BLaER1 (cell line): ENCODE measurements around the gene PIGN.
A peak's percentile ranks its signal among the peaks of the same experiment; 100 is the strongest.

Source experiments
- H3K27ac ChIP-seq: shearing (Covaris generic); formaldehyde crosslinking; 2 replicates; pipeline ENCODE4 v1.8.1; 2022
- H3K27me3 ChIP-seq: shearing (Covaris generic); formaldehyde crosslinking; 2 replicates; pipeline ENCODE4 v1.8.1; 2022
- H3K36me3 ChIP-seq: shearing (Covaris generic); formaldehyde crosslinking; 2 replicates; pipeline ENCODE4 v1.8.1; 2022
- H3K4me1 ChIP-seq: shearing (Covaris generic); formaldehyde crosslinking; 2 replicates; pipeline ENCODE4 v1.8.1; 2022
- H3K4me2 ChIP-seq: shearing (Covaris generic); formaldehyde crosslinking; 2 replicates; pipeline ENCODE4 v1.8.1; 2022
- H3K4me3 ChIP-seq: shearing (Covaris generic); formaldehyde crosslinking; 2 replicates; pipeline ENCODE4 v1.8.1; 2022
- H3K9ac ChIP-seq: shearing (Covaris generic); formaldehyde crosslinking; 2 replicates; pipeline ENCODE4 v1.8.1; 2022
- H3K9me3 ChIP-seq: shearing (Covaris generic); formaldehyde crosslinking; 2 replicates; pipeline ENCODE4 v1.8.1; 2022
- H4K20me1 ChIP-seq: shearing (Covaris generic); formaldehyde crosslinking; 2 replicates; pipeline ENCODE4 v1.8.1; 2022
- Cebpa-rat ChIP-seq: shearing (Covaris generic); IDR thresholded peaks from 2 replicates; pipeline ENCODE4 v1.8.1; 2022

Gene PIGN

DNA sequence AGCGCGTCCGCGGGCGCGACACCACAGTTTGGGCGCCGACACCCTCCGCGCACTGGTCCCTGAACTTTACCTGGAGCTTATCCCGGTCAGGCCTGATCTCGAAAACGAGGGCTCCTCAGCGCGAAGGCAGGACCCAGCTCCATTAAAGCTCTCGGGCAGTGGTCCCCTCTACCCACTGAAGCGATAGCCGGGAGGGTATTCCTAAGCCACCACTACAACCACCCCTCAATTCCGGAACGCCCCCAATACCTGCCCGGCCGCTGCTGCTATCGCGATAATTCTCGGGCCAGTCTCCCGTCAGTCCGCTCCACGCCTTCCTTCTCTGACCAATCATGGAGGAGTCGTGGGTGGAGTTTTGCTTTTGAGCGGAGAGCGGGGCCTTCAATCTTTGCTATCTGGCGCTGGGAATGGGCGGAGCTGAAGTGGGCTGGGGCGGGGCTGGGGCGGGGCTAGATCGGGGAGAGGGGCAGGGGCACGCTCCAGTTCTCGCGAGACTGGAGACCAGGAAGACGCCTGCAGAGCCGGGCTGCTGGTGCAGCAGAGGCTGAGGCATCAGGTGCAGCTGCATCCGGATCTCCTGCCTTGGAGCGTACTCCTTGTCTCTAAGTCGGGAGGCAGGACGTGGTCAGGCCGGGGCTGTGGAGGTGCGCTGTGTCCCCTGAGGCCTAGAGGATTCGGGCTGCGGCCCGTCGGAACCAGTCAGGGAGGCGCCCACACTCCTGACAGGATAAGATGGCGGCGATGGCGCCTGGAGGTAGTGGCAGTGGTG, at the start of gene PIGN, which contains the start of gene RELCH:
Gene PIGN, minus strand, starts transcription at position 283 of the 769 bp plus-strand sequence. CDS start 25,703 bp downstream, outside the sequence.
Gene RELCH, plus strand, starts transcription at position 482 of the 769 bp plus-strand sequence. Its CDS starts 251 bp downstream, at position 733.
- Histone ChIP-seq H3K27ac (peak within 1 kb of the TSS; percentile 86), H3K27me3 (no peaks in the 10 kb centered on the region), H4K20me1 (peaks cover 42% of the 10 kb centered on the region), H3K36me3 (peaks cover 17% of the 10 kb centered on the region), H3K9ac (peak within 1 kb of the TSS; percentile 91), H3K4me1 (peaks cover 45% of the 10 kb centered on the region), H3K4me3 (peak within 1 kb of the TSS; percentile 88), H3K4me2 (peak within 1 kb of the TSS; percentile 90), H3K9me3 (peaks cover 10% of the 10 kb centered on the region)
- TF ChIP-seq Cebpa-rat, result no peak

DNA sequence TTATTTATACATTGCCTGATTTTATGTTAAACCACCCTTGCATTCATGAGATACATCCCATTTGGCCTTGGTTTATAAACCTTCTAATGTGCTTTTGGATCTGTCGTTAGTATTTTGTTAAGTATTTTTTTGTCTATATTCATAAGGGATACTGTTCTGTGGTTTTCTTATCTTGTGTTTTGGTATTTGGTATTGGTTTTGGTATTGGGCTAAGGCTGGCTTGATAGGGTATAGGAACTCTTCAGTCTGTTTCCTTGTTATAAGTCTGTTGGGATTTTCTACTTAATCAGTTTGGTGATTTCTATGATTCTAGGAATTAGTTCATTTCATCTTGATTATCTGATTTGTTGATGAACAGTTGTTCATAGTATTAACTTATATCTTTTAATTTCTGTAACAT, 49.4 kb upstream of the PIGN start:
- H3K9ac ChIP-seq, result no peak overlapping the region
- H3K27me3 ChIP-seq, result no peaks in the 10 kb centered on the region
- no peaks in the 10 kb centered on the region for H4K20me1 ChIP-seq
- no peak overlapping the region for H3K4me3 ChIP-seq
- no peak for TF ChIP-seq Cebpa-rat
- H3K4me1 ChIP-seq, result no peaks in the 10 kb centered on the region
- H3K27ac ChIP-seq, result no peak overlapping the region
- no peak overlapping the region for H3K4me2 ChIP-seq
- peaks cover 28% of the 10 kb centered on the region for H3K36me3 ChIP-seq
- no peaks in the 10 kb centered on the region for H3K9me3 ChIP-seq

DNA sequence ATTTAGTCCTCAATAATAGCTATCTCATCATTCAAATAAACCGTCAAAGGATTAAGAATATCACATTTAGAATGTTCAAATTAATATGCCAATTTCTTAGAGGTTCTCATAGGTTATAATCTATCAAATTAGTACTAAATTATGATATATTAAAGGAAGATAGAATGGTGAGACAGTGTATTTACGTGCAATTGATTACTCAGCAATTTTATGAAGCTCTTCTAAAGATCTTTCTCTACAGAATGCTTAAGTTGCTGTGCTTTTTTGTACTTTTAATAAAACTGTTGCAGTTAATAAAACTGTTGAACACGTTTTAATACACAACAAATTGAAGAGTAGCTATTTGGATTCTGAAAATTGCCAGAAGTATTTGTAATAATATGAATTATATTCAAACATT, 39.2 kb upstream of the PIGN start:
- TF ChIP-seq Cebpa-rat, result no peak
- H3K4me2 ChIP-seq, result no peak overlapping the region
- peaks cover 8% of the 10 kb centered on the region for H3K9me3 ChIP-seq

DNA sequence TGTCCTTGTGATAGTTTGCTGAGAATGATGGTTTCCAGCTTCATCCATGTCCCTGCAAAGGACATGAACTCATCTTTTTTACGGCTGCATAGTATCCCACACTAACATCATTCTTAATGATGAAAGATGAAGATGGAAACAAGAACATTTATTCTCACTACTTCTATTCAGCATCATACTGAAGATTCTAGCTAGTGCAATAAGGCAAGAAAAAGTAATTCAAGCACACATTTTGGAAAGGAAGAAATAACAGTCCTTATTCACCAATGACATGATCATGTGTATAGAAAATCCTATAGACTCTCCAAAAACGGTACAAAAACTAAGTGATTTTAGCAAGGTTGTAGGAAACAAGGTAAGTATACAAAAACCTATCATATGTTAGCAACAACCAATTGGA, 37.4 kb upstream of the PIGN start:
- H3K36me3 ChIP-seq, result peaks cover 54% of the 10 kb centered on the region
- no peaks in the 10 kb centered on the region for H3K4me1 ChIP-seq
- no peaks in the 10 kb centered on the region for H3K27me3 ChIP-seq
- no peak overlapping the region for H3K9ac ChIP-seq
- no peak overlapping the region for H3K27ac ChIP-seq
- H3K9me3 ChIP-seq, result peaks cover 8% of the 10 kb centered on the region
- H3K4me2 ChIP-seq, result no peak overlapping the region
- H3K4me3 ChIP-seq, result no peak overlapping the region
- no peak for TF ChIP-seq Cebpa-rat
- H4K20me1 ChIP-seq, result 0 out of 2 replicates have a peak, but pooled peaks cover 4% of the 10 kb centered on the region

More for the DNA sequence above, 39.2 kb upstream of the PIGN start:
- Histone ChIP-seq H3K27me3 (no peaks in the 10 kb centered on the region), H3K9ac (no peak overlapping the region), H3K27ac (no peak overlapping the region), H3K4me3 (no peak overlapping the region), H3K4me1 (no peaks in the 10 kb centered on the region), H3K36me3 (peaks cover 65% of the 10 kb centered on the region), H4K20me1 (no peaks in the 10 kb centered on the region)

DNA sequence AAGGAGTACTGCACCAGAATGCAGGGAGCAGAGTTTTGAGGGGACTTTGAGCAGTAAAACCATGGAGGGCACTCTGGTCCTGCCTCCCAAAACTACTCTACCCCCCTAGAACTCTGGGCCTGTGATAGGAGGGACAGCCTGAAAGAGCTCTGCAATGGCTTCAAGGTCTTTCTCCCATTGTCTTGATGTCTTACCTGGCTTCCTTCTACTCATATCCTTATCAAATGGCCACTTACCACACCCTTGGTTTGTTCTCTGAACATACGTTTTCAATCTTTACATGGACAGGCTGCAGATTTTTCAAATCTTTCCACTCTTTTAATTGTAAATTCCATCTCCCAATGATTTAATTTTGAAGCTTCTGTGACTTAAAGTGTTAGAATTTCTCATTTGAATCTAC, 27.9 kb upstream of the PIGN start:
- Histone ChIP-seq H3K27me3 (no peaks in the 10 kb centered on the region), H3K4me2 (no peak overlapping the region), H3K36me3 (peaks cover 42% of the 10 kb centered on the region), H3K27ac (no peak overlapping the region), H3K9ac (no peak overlapping the region), H3K4me3 (no peak overlapping the region), H3K4me1 (no peaks in the 10 kb centered on the region), H4K20me1 (peaks cover 19% of the 10 kb centered on the region; the same call in 1 of the 2 replicates), H3K9me3 (peaks cover 10% of the 10 kb centered on the region)
- TF ChIP-seq Cebpa-rat, result no peak

- Histone ChIP-seq H3K4me2 (no peak overlapping the region), H3K27ac (no peak overlapping the region), H3K9ac (no peak overlapping the region), H3K27me3 (no peaks in the 10 kb centered on the region), H3K4me1 (no peaks in the 10 kb centered on the region), H3K9me3 (peaks cover 19% of the 10 kb centered on the region), H4K20me1 (peaks cover 13% of the 10 kb centered on the region; the same call in 1 of the 2 replicates), H3K4me3 (no peak overlapping the region), H3K36me3 (peaks cover 45% of the 10 kb centered on the region)
- TF ChIP-seq Cebpa-rat, result no peak
These were observed 24.5 kb upstream of the PIGN start for GRCh38 chr18:62211325-62211828.

DNA sequence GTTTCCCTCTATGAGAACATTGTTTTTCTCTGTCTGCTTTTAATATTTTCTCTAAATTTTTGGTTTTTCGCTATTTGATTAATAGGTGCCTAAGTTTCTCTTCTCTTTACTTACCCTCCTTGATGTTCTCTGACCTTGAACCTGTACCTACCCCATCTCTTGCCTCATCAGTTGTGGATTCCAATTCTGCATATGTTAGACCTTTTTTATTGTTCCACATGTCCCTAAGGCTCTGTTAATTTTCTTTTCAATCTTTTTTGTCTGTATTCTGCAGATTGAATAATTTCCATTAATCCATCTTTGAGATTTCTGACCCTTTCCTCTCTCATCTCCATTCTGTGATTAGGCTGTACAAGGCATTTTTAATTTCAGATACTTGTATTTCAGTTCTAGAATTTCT, 23.3 kb upstream of the PIGN start:
- TF ChIP-seq Cebpa-rat, result no peak
- peaks cover 36% of the 10 kb centered on the region for H3K36me3 ChIP-seq
- H3K27me3 ChIP-seq, result no peaks in the 10 kb centered on the region
- H3K4me3 ChIP-seq, result no peak overlapping the region
- H3K9me3 ChIP-seq, result peaks cover 19% of the 10 kb centered on the region
- no peak overlapping the region for H3K27ac ChIP-seq
- peaks cover 21% of the 10 kb centered on the region; the same call in 1 of the 2 replicates for H4K20me1 ChIP-seq
- H3K4me2 ChIP-seq, result no peak overlapping the region
- no peak overlapping the region for H3K9ac ChIP-seq
- no peaks in the 10 kb centered on the region for H3K4me1 ChIP-seq

DNA sequence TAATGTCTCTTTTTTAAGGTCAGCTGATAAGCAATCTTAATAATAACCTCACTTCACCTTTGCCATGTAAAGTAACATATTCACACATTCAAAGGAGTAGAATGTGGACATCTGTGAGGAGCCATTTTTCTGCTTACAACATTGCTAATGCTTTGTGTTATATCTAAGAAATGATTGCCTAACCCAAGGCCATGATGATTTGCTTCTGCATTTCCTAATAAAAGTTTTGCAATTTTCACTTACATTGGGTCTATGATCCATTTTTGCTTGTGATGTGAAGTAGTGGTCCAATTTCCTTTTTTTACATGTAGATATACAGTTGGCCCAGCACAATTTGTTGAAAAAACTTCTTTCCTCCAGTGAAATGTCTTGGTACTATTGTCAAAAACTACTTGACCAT, 22.2 kb upstream of the PIGN start:
- Histone ChIP-seq H3K9ac (no peak overlapping the region), H3K27me3 (no peaks in the 10 kb centered on the region), H3K36me3 (peaks cover 28% of the 10 kb centered on the region), H3K27ac (no peak overlapping the region), H3K4me1 (no peaks in the 10 kb centered on the region), H3K9me3 (peaks cover 19% of the 10 kb centered on the region), H3K4me3 (no peak overlapping the region), H4K20me1 (peaks cover 10% of the 10 kb centered on the region; the same call in 1 of the 2 replicates), H3K4me2 (no peak overlapping the region)
- TF ChIP-seq Cebpa-rat, result no peak

DNA sequence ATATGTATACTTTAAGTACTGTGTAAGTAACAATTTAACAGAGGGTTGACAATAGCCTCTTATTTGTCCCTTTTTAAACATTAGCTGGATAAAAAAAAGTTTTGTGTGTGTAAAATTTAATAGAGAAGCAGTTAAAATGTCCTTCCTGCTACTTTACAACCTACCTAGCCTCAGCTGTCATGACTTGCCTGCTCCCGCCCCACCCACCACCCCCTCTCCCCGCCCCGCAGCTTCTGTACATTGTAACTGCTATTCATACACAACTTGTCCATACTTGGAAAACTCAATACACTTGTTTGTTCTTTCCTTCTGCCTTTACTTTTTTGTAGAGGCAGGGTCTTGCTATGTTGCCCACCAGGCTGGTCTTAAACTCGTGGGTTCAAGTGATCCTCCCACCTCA, 19.7 kb upstream of the PIGN start:
- H3K27me3 ChIP-seq, result no peaks in the 10 kb centered on the region
- H3K9ac ChIP-seq, result no peak overlapping the region
- no peak for TF ChIP-seq Cebpa-rat
- 0 out of 2 replicates have a peak, but pooled peaks cover 9% of the 10 kb centered on the region for H4K20me1 ChIP-seq
- peaks cover 15% of the 10 kb centered on the region for H3K9me3 ChIP-seq
- peaks cover 16% of the 10 kb centered on the region for H3K36me3 ChIP-seq
- no peak overlapping the region for H3K4me3 ChIP-seq
- no peak overlapping the region for H3K27ac ChIP-seq
- H3K4me1 ChIP-seq, result no peaks in the 10 kb centered on the region
- H3K4me2 ChIP-seq, result no peak overlapping the region

- H3K36me3 ChIP-seq, result peaks cover 9% of the 10 kb centered on the region
- H3K4me3 ChIP-seq, result no peak overlapping the region
- no peak overlapping the region for H3K4me2 ChIP-seq
- H3K27me3 ChIP-seq, result no peaks in the 10 kb centered on the region
- no peak overlapping the region for H3K27ac ChIP-seq
- TF ChIP-seq Cebpa-rat, result no peak
- H3K4me1 ChIP-seq, result no peaks in the 10 kb centered on the region
- no peak overlapping the region for H3K9ac ChIP-seq
- 0 out of 2 replicates have a peak, but pooled peaks cover 9% of the 10 kb centered on the region for H4K20me1 ChIP-seq
- H3K9me3 ChIP-seq, result peaks cover 15% of the 10 kb centered on the region
These were observed 19.0 kb upstream of the PIGN start for GRCh38 chr18:62205824-62206223.
